Endothelial cell of umbilical vein (primary cell): ENCODE measurements around the gene BEAN1.

Experiments
- CTCF ChIP-seq, 2 donors: IDR thresholded peaks; 1 replicate in 1 of 2; 2 replicates in 1 of 2; pipeline ENCODE4 v1.5.1; 2011; ENCODE audit warnings: low read length in 2 of 2, mild to moderate bottlenecking in 2 of 2, moderate library complexity in 2 of 2, control low read depth in 1 of 2, inconsistent platforms in 1 of 2, low read depth in 1 of 2; ENCODE audit not compliant: insufficient read depth in 1 of 2; ENCODE audit errors: extremely low read depth in 1 of 2
- EZH2 ChIP-seq: IDR thresholded peaks from 2 replicates; pipeline ENCODE4 v1.6.1; 2012; ENCODE audit warnings: borderline replicate concordance, low read depth, mild to moderate bottlenecking, moderate library complexity, low read length, inconsistent platforms; ENCODE audit not compliant: severe bottlenecking
- GATA2 ChIP-seq: IDR thresholded peaks from 2 replicates; pipeline ENCODE4 v1.7.0; 2011; ENCODE audit warnings: low read depth, mild to moderate bottlenecking, moderate library complexity, mixed read lengths, low read length; ENCODE audit not compliant: insufficient read length, insufficient read depth
- MYC ChIP-seq: IDR thresholded peaks from one replicate; pipeline ENCODE4 v1.6.1; 2011; ENCODE audit warnings: mild to moderate bottlenecking, low read depth, low read length
- POLR2A ChIP-seq: IDR thresholded peaks from 2 replicates; pipeline ENCODE4 v1.6.1; 2012; ENCODE audit warnings: low read depth, mild to moderate bottlenecking, control low read depth, low read length
- POLR2AphosphoS5 ChIP-seq: IDR thresholded peaks from 2 replicates; pipeline ENCODE4 v1.6.1; 2012; ENCODE audit warnings: low read depth, mild to moderate bottlenecking, control low read depth, low read length, moderate library complexity; ENCODE audit not compliant: insufficient read depth

- TF ChIP-seq CTCF (IDR thresholded peaks at IDR 0.05; ENCODE audit: extremely low read depth in 1 of 2, insufficient read depth in 1 of 2, low read depth in 1 of 2, low read length in 2 of 2), result no peak
- TF ChIP-seq POLR2AphosphoS5, result no peak
- TF ChIP-seq MYC, result no peak
- TF ChIP-seq GATA2, result no peak
- no peak for TF ChIP-seq POLR2A
- no peak for TF ChIP-seq EZH2
These were observed 7.7 kb downstream of the BEAN1 start for GRCh38 chr16:66434619-66435430.
